Panc1 (cell line): ENCODE data around the gene CREB5. TPM values are rescaled to one million over a fixed set of nuclear protein-coding genes. Genes with fewer than 3 reads are reported as not detected.

Experiments
- ATAC-seq: fragments of 200-7000 bp; cut with Tn5 transposase; 2 replicates; pipeline ENCODE4 v1.9.1; 2020; ENCODE audit warnings: mild to moderate bottlenecking, moderate library complexity
- BruUV-seq: library from RNA; stranded (reverse); fragments of 400-500 nt; replicated peaks from 2 replicates; lab custom pipeline; 2021; lab: Mats Ljungman, UMichigan
- CTCF ChIA-PET: fragments of 300-600 bp; sonication (Branson Sonifier 250); formaldehyde crosslinking; loops from one replicate; lab custom pipeline; 2022; ENCODE audit warnings: antibody characterized with exemption; lab: Charles Lee
- POLR2A ChIA-PET: fragments of 300-600 bp; sonication (Branson Sonifier 250); formaldehyde crosslinking; loops from one replicate; lab custom pipeline; 2022; ENCODE audit warnings: antibody characterized with exemption; lab: Charles Lee
- DNase-seq: peaks from one replicate; pipeline ENCODE4 v3.0.0-alpha.2; 2010; ENCODE audit warnings: low read depth, low spot score
- H3K27ac ChIP-seq: 2 replicates; pipeline ENCODE4 v1.5.1; 2011; ENCODE audit warnings: mild to moderate bottlenecking, low read length, inconsistent platforms
- H3K27me3 ChIP-seq: fragments of 200-500 bp; sonication (Bioruptor generic); 2 replicates; pipeline ENCODE4 v1.6.0; 2014; ENCODE audit warnings: low read length, inconsistent platforms; ENCODE audit not compliant: control insufficient read depth, insufficient read depth
- H3K36me3 ChIP-seq: fragments of 200-500 bp; sonication (Bioruptor generic); 2 replicates; pipeline ENCODE4 v1.5.1; 2014; ENCODE audit warnings: inconsistent platforms, mild to moderate bottlenecking, low read length, moderate library complexity; ENCODE audit not compliant: control insufficient read depth, insufficient read depth
- H3K4me1 ChIP-seq: 2 replicates; pipeline ENCODE4 v1.5.1; 2011; ENCODE audit warnings: inconsistent platforms, mild to moderate bottlenecking, low read length, moderate library complexity; ENCODE audit not compliant: control insufficient read depth, insufficient read depth
- H3K4me3 ChIP-seq, 2 experiments: 2 replicates each; pipeline ENCODE4 v1.5.1; 2011 to 2012; ENCODE audit warnings: low read depth in 2 of 2, low read length in 2 of 2, mild to moderate bottlenecking in 2 of 2, inconsistent platforms in 1 of 2, moderate library complexity in 1 of 2
- H3K9me3 ChIP-seq: fragments of 200-500 bp; sonication (Bioruptor generic); 2 replicates; pipeline ENCODE4 v1.5.1; 2014; ENCODE audit warnings: low read depth, mild to moderate bottlenecking, inconsistent platforms, low read length, moderate library complexity; ENCODE audit not compliant: control insufficient read depth, insufficient read depth
- CTCF ChIP-seq: fragments of 450-650 bp; IDR thresholded peaks from 2 replicates; pipeline ENCODE4 v1.5.1; 2017; ENCODE audit warnings: mild to moderate bottlenecking
- POLR2AphosphoS5 ChIP-seq: IDR thresholded peaks from 2 replicates; pipeline ENCODE4 v1.6.1; 2012; ENCODE audit warnings: mild to moderate bottlenecking, low read depth, low read length, moderate library complexity
- REST ChIP-seq, 2 experiments: IDR thresholded peaks; 2 replicates each; pipeline ENCODE4 v1.6.1; 2011 to 2012; ENCODE audit warnings: low read depth in 2 of 2, control low read depth in 1 of 2, low read length in 1 of 2, mild to moderate bottlenecking in 1 of 2, moderate library complexity in 1 of 2; ENCODE audit not compliant: insufficient read depth in 1 of 2
- SIN3A ChIP-seq: IDR thresholded peaks from 2 replicates; pipeline ENCODE4 v1.6.1; 2012; ENCODE audit warnings: low read depth, mild to moderate bottlenecking, low read length, moderate library complexity, borderline replicate concordance; ENCODE audit not compliant: insufficient read depth
- TCF7L2 ChIP-seq: IDR thresholded peaks from 2 replicates; pipeline ENCODE4 v1.6.1; 2011; ENCODE audit warnings: mild to moderate bottlenecking, low read depth, low read length, inconsistent platforms
- in situ Hi-C: cut with HindIII; loops from 2 replicates; pipeline ENCODE4 v1.10.0; 2016; ENCODE audit warnings: low sequenced_read_pairs, low pct_unique_long_range_greater_than_20kb
- intact Hi-C: fragments of 100-400 bp; cut with micrococcal nuclease; formaldehyde crosslinking; loops from one replicate; pipeline ENCODE4 v1.10.0; 2022; ENCODE audit not compliant: unreplicated experiment
- total RNA-seq: library from RNA; stranded (reverse); gene quantifications from one replicate; pipeline ENCODE4 v1.2.1, GENCODE V29; 2021; ENCODE audit not compliant: unreplicated experiment

Gene CREB5
- total RNA-seq, 1 experiment from 2014 or later = 3.1 TPM

- Histone ChIP-seq H3K27me3 (peaks cover 8% of the 10 kb centered on the region), H3K9me3 (no peaks in the 10 kb centered on the region), H3K27ac (no peak overlapping the region), H3K4me3 (no peak overlapping the region), H3K36me3 (no peaks in the 10 kb centered on the region), H3K4me1 (no peaks in the 10 kb centered on the region)
- ChIA-PET CTCF (no interaction called here), POLR2A (no interaction called here)
- DNase-seq (no peak), ATAC-seq (no peak)
- intact Hi-C loops (no loop called here), in situ Hi-C loops (no loop called here)
- no TSS peak for BruUV-seq
- TF ChIP-seq CTCF (no peak), SIN3A (no peak), POLR2AphosphoS5 (no peak), TCF7L2 (no peak), REST (IDR thresholded peaks at IDR 0.05; ENCODE audit: insufficient read depth in 1 of 2, low read depth in 2 of 2, low read length in 1 of 2) (no peak)
Measured at GRCh38 chr7:28425496-28425895, 13.2 kb downstream of the CREB5 start.

GRCh38 chr7:28427236-28427635 is 14.9 kb downstream of the CREB5 start:
- no peak overlapping the region for H3K4me3 ChIP-seq
- intact Hi-C loops = no loop called here
- DNase-seq = no peak
- in situ Hi-C loops = no loop called here
- H3K36me3 ChIP-seq = no peaks in the 10 kb centered on the region
- no peaks in the 10 kb centered on the region for H3K4me1 ChIP-seq
- H3K27ac ChIP-seq = no peak overlapping the region
- ChIA-PET CTCF (no interaction called here), POLR2A (no interaction called here)
- no peaks in the 10 kb centered on the region for H3K9me3 ChIP-seq
- ATAC-seq = no peak
- TF ChIP-seq CTCF = no peak
- H3K27me3 ChIP-seq = peaks cover 6% of the 10 kb centered on the region
- BruUV-seq = no TSS peak

GRCh38 chr7:28430616-28431015 is 18.3 kb downstream of the CREB5 start:
- H3K27ac ChIP-seq = no peak overlapping the region
- no peaks in the 10 kb centered on the region for H3K9me3 ChIP-seq
- no peak for ATAC-seq
- H3K27me3 ChIP-seq = peaks cover 21% of the 10 kb centered on the region
- CTCF ChIA-PET = no interaction called here
- no peaks in the 10 kb centered on the region for H3K36me3 ChIP-seq
- no TSS peak for BruUV-seq
- no peak for TF ChIP-seq REST (IDR thresholded peaks at IDR 0.05; ENCODE audit: insufficient read depth in 1 of 2, low read depth in 2 of 2, low read length in 1 of 2)
- TF ChIP-seq POLR2AphosphoS5 = no peak
- TF ChIP-seq TCF7L2 = no peak
- no peak for TF ChIP-seq SIN3A
- no peak for TF ChIP-seq CTCF
- in situ Hi-C loops = no loop called here
- POLR2A ChIA-PET = no interaction called here
- no peaks in the 10 kb centered on the region for H3K4me1 ChIP-seq
- intact Hi-C loops = no loop called here
- H3K4me3 ChIP-seq = no peak overlapping the region
- no peak for DNase-seq
